Hepatocyte (in vitro differentiated cells): ENCODE results near the gene PEAK1. TPM values are rescaled to one million over a fixed set of nuclear protein-coding genes. Genes with fewer than 3 reads are reported as not detected.

Experiments used
- DNase-seq: peaks from one replicate; pipeline ENCODE4 v3.0.0-alpha.2; 2016; ENCODE audit warnings: low spot score
- H2AFZ ChIP-seq: fragments of 200-600 bp; sonication (generic); 2 replicates; pipeline ENCODE4 v1.6.0; 2016; ENCODE audit warnings: antibody characterized with exemption, mild to moderate bottlenecking
- H3K27ac ChIP-seq: fragments of 200-600 bp; sonication (generic); 2 replicates; pipeline ENCODE4 v1.5.1; 2016; ENCODE audit warnings: mild to moderate bottlenecking
- H3K27me3 ChIP-seq: fragments of 200-600 bp; sonication (generic); 2 replicates; pipeline ENCODE4 v1.6.1; 2016
- H3K36me3 ChIP-seq: fragments of 200-600 bp; sonication (generic); replicated peaks from 2 replicates; pipeline ENCODE4 v1.5.1; 2016; ENCODE audit warnings: low read depth; ENCODE audit not compliant: insufficient read depth
- H3K4me1 ChIP-seq: fragments of 200-600 bp; sonication (generic); 2 replicates; pipeline ENCODE4 v1.5.1; 2016; ENCODE audit warnings: mild to moderate bottlenecking, moderate library complexity; ENCODE audit not compliant: insufficient read depth
- H3K4me2 ChIP-seq: fragments of 200-600 bp; sonication (generic); 2 replicates; pipeline ENCODE4 v1.6.0; 2016
- H3K4me3 ChIP-seq: fragments of 200-600 bp; sonication (generic); 2 replicates; pipeline ENCODE4 v1.5.1; 2016; ENCODE audit warnings: mild to moderate bottlenecking
- H3K79me2 ChIP-seq: fragments of 200-600 bp; sonication (generic); 2 replicates; pipeline ENCODE4 v1.6.0; 2017; ENCODE audit warnings: mild to moderate bottlenecking
- H3K9me2 ChIP-seq: fragments of 200-600 bp; sonication (generic); replicated peaks from 2 replicates; pipeline ENCODE4 v1.6.0; 2017; ENCODE audit warnings: mild to moderate bottlenecking; ENCODE audit not compliant: insufficient read depth
- H3K9me3 ChIP-seq: fragments of 200-600 bp; sonication (generic); 2 replicates; pipeline ENCODE4 v1.5.1; 2016; ENCODE audit warnings: low read depth, mild to moderate bottlenecking
- H4K20me1 ChIP-seq: fragments of 200-600 bp; sonication (generic); 2 replicates; pipeline ENCODE4 v1.6.0; 2016; ENCODE audit warnings: mild to moderate bottlenecking; ENCODE audit not compliant: insufficient read depth, poor library complexity, severe bottlenecking
- CTCF ChIP-seq: fragments of 200-600 bp; sonication (generic); IDR thresholded peaks from 2 replicates; pipeline ENCODE4 v1.5.1; 2016; ENCODE audit warnings: antibody characterized with exemption, mild to moderate bottlenecking; ENCODE audit not compliant: poor library complexity
- EZH2 ChIP-seq: fragments of 200-600 bp; sonication (generic); IDR thresholded peaks from 2 replicates; pipeline ENCODE4 v1.6.1; 2016; ENCODE audit warnings: antibody characterized with exemption, mild to moderate bottlenecking, borderline replicate concordance
- EZH2phosphoT487 ChIP-seq: fragments of 200-600 bp; sonication (generic); IDR thresholded peaks from one replicate; pipeline ENCODE4 v1.6.1; 2018; ENCODE audit warnings: antibody characterized with exemption, mild to moderate bottlenecking, low read depth, moderate library complexity; ENCODE audit not compliant: unreplicated experiment, severe bottlenecking
- WGBS: methylation state at CpG from one replicate; pipeline ENCODE4 v1.1.6; 2016; ENCODE audit warnings: low lambda C conversion rate; ENCODE audit errors: missing lambda C conversion rate; 5-methylcytosine and 5-hydroxymethylcytosine counted together
- polyA plus RNA-seq: library from polyadenylated mRNA; unstranded; fragments of >200 nt; fragmentation: Nextera tagmentation; extraction: Ambion mirVana; gene quantifications from 2 replicates; pipeline ENCODE4 v1.2.1, GENCODE V29; 2016
- total RNA-seq: library from RNA; depleted of rRNA; stranded (reverse); fragments of >200 nt; gene quantifications from 2 replicates; pipeline ENCODE4 v1.2.3, GENCODE V29; 2014

The PEAK1 gene
- total and polyA plus RNA-seq, 2 experiments from 2014 or later = 8.1 to 27.1 TPM

DNA sequence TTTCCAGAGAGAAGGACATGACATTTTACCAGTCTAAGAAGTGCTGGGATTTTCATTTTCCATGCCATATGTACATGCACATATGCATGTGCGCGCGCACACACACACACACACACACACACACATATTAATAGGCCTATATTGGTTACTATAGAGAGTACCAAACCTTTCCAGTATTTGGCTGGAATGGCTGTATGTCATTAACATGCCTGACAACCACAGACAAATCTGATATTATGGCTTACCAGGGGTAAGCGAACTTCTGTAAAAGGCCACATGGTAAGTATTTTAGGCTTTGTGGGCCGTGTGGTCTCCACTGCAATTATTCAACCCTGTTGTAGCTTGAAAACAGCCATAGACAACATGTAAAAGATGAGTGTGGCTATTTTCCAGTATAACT, 251.8 kb downstream of the PEAK1 start:
- no peaks in the 10 kb centered on the region for H3K27me3 ChIP-seq
- H3K9me3 ChIP-seq = no peaks in the 10 kb centered on the region
- no peak for DNase-seq
- H3K27ac ChIP-seq = no peak overlapping the region
- H4K20me1 ChIP-seq = no peaks in the 10 kb centered on the region
- H2AFZ ChIP-seq = no peak overlapping the region
- H3K9me2 ChIP-seq = no peaks in the 10 kb centered on the region
- no peak overlapping the region for H3K4me2 ChIP-seq
- no peak for TF ChIP-seq EZH2
- 80% methylated on average over 5 of the region's 5 CpGs for WGBS
- peaks cover 12% of the 10 kb centered on the region for H3K4me1 ChIP-seq
- H3K79me2 ChIP-seq = no peaks in the 10 kb centered on the region
- H3K36me3 ChIP-seq = no peaks in the 10 kb centered on the region
- no peak overlapping the region for H3K4me3 ChIP-seq

DNA sequence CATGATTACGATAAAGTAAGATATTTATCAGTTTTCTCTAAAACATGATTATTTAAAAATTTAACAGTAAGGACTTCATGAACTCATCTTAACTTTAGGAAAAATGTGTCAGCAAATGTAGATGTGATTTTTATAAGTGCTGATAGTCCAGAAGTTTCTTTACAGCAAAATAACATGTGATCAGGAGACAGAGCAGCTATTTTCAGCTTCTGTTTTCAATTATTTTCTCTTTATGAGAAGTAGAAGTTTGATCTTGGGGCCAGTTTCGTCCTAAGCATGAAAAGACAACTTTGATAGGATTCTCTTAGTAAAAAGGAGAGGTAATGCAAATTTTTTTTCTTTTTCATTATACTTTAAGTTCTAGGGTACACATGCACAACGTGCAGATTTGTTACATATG, 252.5 kb downstream of the PEAK1 start:
- WGBS = 57% methylated on average over 3 of the region's 3 CpGs
- H4K20me1 ChIP-seq = no peaks in the 10 kb centered on the region
- TF ChIP-seq EZH2 (no peak), CTCF (no peak), EZH2phosphoT487 (no peak)

DNA sequence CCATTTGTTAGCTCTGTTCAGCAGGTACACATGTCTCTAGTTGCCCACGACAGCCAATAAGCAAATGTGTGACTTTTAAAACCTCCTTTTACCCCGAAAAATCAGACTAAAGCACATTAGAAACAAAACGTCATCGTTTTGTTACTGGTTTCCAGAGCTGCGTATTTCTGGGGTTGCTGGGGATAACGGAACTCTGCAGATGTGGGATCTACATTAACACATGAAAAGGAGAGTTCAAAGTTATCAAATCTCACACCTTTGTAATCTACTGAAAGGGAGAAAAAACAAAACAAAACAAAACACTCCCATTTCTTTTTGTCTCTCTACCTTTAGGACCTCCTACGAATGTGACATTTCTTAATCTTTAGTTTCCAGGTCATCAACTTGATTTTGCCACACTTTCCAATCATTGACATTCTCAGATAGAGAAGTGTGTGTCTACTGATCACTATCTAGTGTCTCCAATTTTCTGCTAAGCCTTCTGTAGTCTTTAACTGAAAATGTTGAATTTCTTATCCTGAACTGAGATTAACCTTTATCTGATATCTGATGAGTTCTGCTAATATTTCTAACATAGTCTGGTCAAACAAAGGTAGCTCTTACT, 256.0 kb downstream of the PEAK1 start:
- Histone ChIP-seq H3K36me3 (no peaks in the 10 kb centered on the region), H3K9me2 (no peaks in the 10 kb centered on the region), H3K9me3 (no peaks in the 10 kb centered on the region), H3K4me3 (no peak overlapping the region), H3K27me3 (no peaks in the 10 kb centered on the region), H3K4me2 (no peak overlapping the region), H3K27ac (no peak overlapping the region), H3K4me1 (peaks cover 16% of the 10 kb centered on the region), H4K20me1 (no peaks in the 10 kb centered on the region), H3K79me2 (no peaks in the 10 kb centered on the region), H2AFZ (no peak overlapping the region)
- TF ChIP-seq EZH2phosphoT487 (no peak), EZH2 (no peak), CTCF (no peak)
- no peak for DNase-seq
- WGBS = 81% methylated on average over 7 of the region's 7 CpGs

More for the DNA sequence above, 252.5 kb downstream of the PEAK1 start:
- no peaks in the 10 kb centered on the region for H3K36me3 ChIP-seq
- H3K27ac ChIP-seq = no peak overlapping the region
- no peaks in the 10 kb centered on the region for H3K27me3 ChIP-seq
- no peaks in the 10 kb centered on the region for H3K79me2 ChIP-seq
- H3K9me3 ChIP-seq = no peaks in the 10 kb centered on the region
- no peak overlapping the region for H3K4me2 ChIP-seq
- H3K4me3 ChIP-seq = no peak overlapping the region
- H3K4me1 ChIP-seq = peaks cover 7% of the 10 kb centered on the region
- DNase-seq = no peak
- H3K9me2 ChIP-seq = no peaks in the 10 kb centered on the region
- no peak overlapping the region for H2AFZ ChIP-seq

GRCh38 chr15:77162872-77163633, 256.9 kb downstream of the PEAK1 start:
- H3K9me2 ChIP-seq = no peaks in the 10 kb centered on the region
- TF ChIP-seq CTCF (no peak), EZH2 (no peak), EZH2phosphoT487 (no peak)
- H3K36me3 ChIP-seq = no peaks in the 10 kb centered on the region
- 91% methylated on average over 4 of the region's 4 CpGs for WGBS
- no peak for DNase-seq
- H3K4me3 ChIP-seq = no peak overlapping the region
- H3K9me3 ChIP-seq = no peaks in the 10 kb centered on the region
- H3K27me3 ChIP-seq = no peaks in the 10 kb centered on the region
- no peak overlapping the region for H2AFZ ChIP-seq
- no peaks in the 10 kb centered on the region for H4K20me1 ChIP-seq
- H3K4me1 ChIP-seq = peaks cover 16% of the 10 kb centered on the region
- H3K79me2 ChIP-seq = no peaks in the 10 kb centered on the region
- H3K27ac ChIP-seq = no peak overlapping the region
- no peak overlapping the region for H3K4me2 ChIP-seq
